ENCODE measurements around the gene HAPSTR1. TPM values are rescaled to one million over a fixed set of nuclear protein-coding genes. Genes with fewer than 3 reads are reported as not detected.

The HAPSTR1 gene
- polyA plus RNA-seq, 1 donor: 31.4 TPM

- DNase-seq: no peak
- Histone ChIP-seq H3K27me3 (ENCODE audit: control insufficient read depth, insufficient read depth, low read length) (no peaks in the 10 kb centered on the region), H3K4me3 (ENCODE audit: low read length) (no peak overlapping the region), H3K27ac (ENCODE audit: low read length) (no peak overlapping the region), H3K36me3 (ENCODE audit: control insufficient read depth, insufficient read depth, low read length) (peaks cover 33% of the 10 kb centered on the region), H3K9me3 (ENCODE audit: control insufficient read depth, low read depth, low read length) (no peaks in the 10 kb centered on the region), H3K4me1 (ENCODE audit: control insufficient read depth, insufficient read depth, low read length) (peaks cover 25% of the 10 kb centered on the region)
- WGBS (ENCODE audit: insufficient coverage, low lambda C conversion rate): no CpG with 5 or more reads among the region's 1 CpG
These were observed 4.4 kb downstream of the HAPSTR1 start for GRCh38 chr16:9095656-9096397.

GRCh38 chr16:9096416-9096952 is 5.0 kb downstream of the HAPSTR1 start:
- Histone ChIP-seq H3K36me3 (ENCODE audit: control insufficient read depth, insufficient read depth, low read length) (peaks cover 36% of the 10 kb centered on the region), H3K4me3 (ENCODE audit: low read length) (no peak overlapping the region), H3K27me3 (ENCODE audit: control insufficient read depth, insufficient read depth, low read length) (no peaks in the 10 kb centered on the region), H3K4me1 (ENCODE audit: control insufficient read depth, insufficient read depth, low read length) (peaks cover 25% of the 10 kb centered on the region), H3K9me3 (ENCODE audit: control insufficient read depth, low read depth, low read length) (no peaks in the 10 kb centered on the region), H3K27ac (ENCODE audit: low read length) (no peak overlapping the region)
- WGBS (ENCODE audit: insufficient coverage, low lambda C conversion rate): 100% methylated on average over 1 of the region's 2 CpGs
- DNase-seq: no peak

- Histone ChIP-seq H3K4me1 (ENCODE audit: control insufficient read depth, insufficient read depth, low read length) (peaks cover 25% of the 10 kb centered on the region), H3K27me3 (ENCODE audit: control insufficient read depth, insufficient read depth, low read length) (no peaks in the 10 kb centered on the region), H3K4me3 (ENCODE audit: low read length) (no peak overlapping the region), H3K9me3 (ENCODE audit: control insufficient read depth, low read depth, low read length) (no peaks in the 10 kb centered on the region), H3K27ac (ENCODE audit: low read length) (no peak overlapping the region), H3K36me3 (ENCODE audit: control insufficient read depth, insufficient read depth, low read length) (peaks cover 42% of the 10 kb centered on the region)
- no CpG with 5 or more reads among the region's 10 CpGs for WGBS (ENCODE audit: insufficient coverage, low lambda C conversion rate)
- DNase-seq: no peak
These were observed 6.1 kb downstream of the HAPSTR1 start for GRCh38 chr16:9097266-9098219.

- H3K27ac ChIP-seq (ENCODE audit: low read length): no peak overlapping the region
These were observed 7.1 kb downstream of the HAPSTR1 start for GRCh38 chr16:9098377-9099090.

GRCh38 chr16:9099131-9099625 is 7.7 kb downstream of the HAPSTR1 start:
- H3K27me3 ChIP-seq (ENCODE audit: control insufficient read depth, insufficient read depth, low read length): no peaks in the 10 kb centered on the region
- H3K9me3 ChIP-seq (ENCODE audit: control insufficient read depth, low read depth, low read length): no peaks in the 10 kb centered on the region
- H3K4me3 ChIP-seq (ENCODE audit: low read length): no peak overlapping the region
- WGBS (ENCODE audit: insufficient coverage, low lambda C conversion rate): 100% methylated on average over 1 of the region's 5 CpGs
- no peak overlapping the region for H3K27ac ChIP-seq (ENCODE audit: low read length)
- no peak for DNase-seq
- H3K4me1 ChIP-seq (ENCODE audit: control insufficient read depth, insufficient read depth, low read length): peaks cover 25% of the 10 kb centered on the region
- peaks cover 57% of the 10 kb centered on the region for H3K36me3 ChIP-seq (ENCODE audit: control insufficient read depth, insufficient read depth, low read length)

More at GRCh38 chr16:9098377-9099090, 7.1 kb downstream of the HAPSTR1 start:
- Histone ChIP-seq H3K4me3 (ENCODE audit: low read length) (no peak overlapping the region), H3K36me3 (ENCODE audit: control insufficient read depth, insufficient read depth, low read length) (peaks cover 50% of the 10 kb centered on the region), H3K9me3 (ENCODE audit: control insufficient read depth, low read depth, low read length) (no peaks in the 10 kb centered on the region), H3K27me3 (ENCODE audit: control insufficient read depth, insufficient read depth, low read length) (no peaks in the 10 kb centered on the region), H3K4me1 (ENCODE audit: control insufficient read depth, insufficient read depth, low read length) (peaks cover 25% of the 10 kb centered on the region)
- peak in 1 of 2 donors; percentile 33 for DNase-seq
- WGBS (ENCODE audit: insufficient coverage, low lambda C conversion rate): 67% methylated on average over 1 of the region's 4 CpGs

GRCh38 chr16:9102379-9102778 is 10.9 kb downstream of the HAPSTR1 start:
- Histone ChIP-seq H3K27ac (ENCODE audit: low read length) (no peak overlapping the region), H3K9me3 (ENCODE audit: control insufficient read depth, low read depth, low read length) (no peaks in the 10 kb centered on the region), H3K36me3 (ENCODE audit: control insufficient read depth, insufficient read depth, low read length) (peaks cover 66% of the 10 kb centered on the region), H3K4me1 (ENCODE audit: control insufficient read depth, insufficient read depth, low read length) (peaks cover 14% of the 10 kb centered on the region), H3K4me3 (ENCODE audit: low read length) (no peak overlapping the region), H3K27me3 (ENCODE audit: control insufficient read depth, insufficient read depth, low read length) (no peaks in the 10 kb centered on the region)
- no CpG with 5 or more reads among the region's 2 CpGs for WGBS (ENCODE audit: insufficient coverage, low lambda C conversion rate)
- DNase-seq: no peak

GRCh38 chr16:9102943-9103342 is 11.5 kb downstream of the HAPSTR1 start:
- peaks cover 8% of the 10 kb centered on the region for H3K4me1 ChIP-seq (ENCODE audit: control insufficient read depth, insufficient read depth, low read length)
- no CpG with 5 or more reads among the region's 13 CpGs for WGBS (ENCODE audit: insufficient coverage, low lambda C conversion rate)

GRCh38 chr16:9103546-9103945 is 12.1 kb downstream of the HAPSTR1 start:
- Histone ChIP-seq H3K4me1 (ENCODE audit: control insufficient read depth, insufficient read depth, low read length) (peaks cover 5% of the 10 kb centered on the region), H3K9me3 (ENCODE audit: control insufficient read depth, low read depth, low read length) (no peaks in the 10 kb centered on the region), H3K27ac (ENCODE audit: low read length) (no peak overlapping the region), H3K27me3 (ENCODE audit: control insufficient read depth, insufficient read depth, low read length) (no peaks in the 10 kb centered on the region), H3K36me3 (ENCODE audit: control insufficient read depth, insufficient read depth, low read length) (peaks cover 67% of the 10 kb centered on the region), H3K4me3 (ENCODE audit: low read length) (no peak overlapping the region)
- 50% methylated on average over 1 of the region's 3 CpGs for WGBS (ENCODE audit: insufficient coverage, low lambda C conversion rate)
- DNase-seq: no peak

More at GRCh38 chr16:9102943-9103342, 11.5 kb downstream of the HAPSTR1 start:
- Histone ChIP-seq H3K9me3 (ENCODE audit: control insufficient read depth, low read depth, low read length) (no peaks in the 10 kb centered on the region), H3K4me3 (ENCODE audit: low read length) (no peak overlapping the region), H3K36me3 (ENCODE audit: control insufficient read depth, insufficient read depth, low read length) (peaks cover 66% of the 10 kb centered on the region), H3K27me3 (ENCODE audit: control insufficient read depth, insufficient read depth, low read length) (no peaks in the 10 kb centered on the region), H3K27ac (ENCODE audit: low read length) (no peak overlapping the region)
- DNase-seq: no peak

GRCh38 chr16:9105189-9105588 is 13.7 kb downstream of the HAPSTR1 start:
- no peaks in the 10 kb centered on the region for H3K9me3 ChIP-seq (ENCODE audit: control insufficient read depth, low read depth, low read length)
- DNase-seq: no peak
- no peak overlapping the region for H3K4me3 ChIP-seq (ENCODE audit: low read length)
- H3K4me1 ChIP-seq (ENCODE audit: control insufficient read depth, insufficient read depth, low read length): no peaks in the 10 kb centered on the region
- peaks cover 68% of the 10 kb centered on the region for H3K36me3 ChIP-seq (ENCODE audit: control insufficient read depth, insufficient read depth, low read length)
- no peak overlapping the region for H3K27ac ChIP-seq (ENCODE audit: low read length)
- H3K27me3 ChIP-seq (ENCODE audit: control insufficient read depth, insufficient read depth, low read length): no peaks in the 10 kb centered on the region
